ENCODE results near the gene CCDC102A.

DNA sequence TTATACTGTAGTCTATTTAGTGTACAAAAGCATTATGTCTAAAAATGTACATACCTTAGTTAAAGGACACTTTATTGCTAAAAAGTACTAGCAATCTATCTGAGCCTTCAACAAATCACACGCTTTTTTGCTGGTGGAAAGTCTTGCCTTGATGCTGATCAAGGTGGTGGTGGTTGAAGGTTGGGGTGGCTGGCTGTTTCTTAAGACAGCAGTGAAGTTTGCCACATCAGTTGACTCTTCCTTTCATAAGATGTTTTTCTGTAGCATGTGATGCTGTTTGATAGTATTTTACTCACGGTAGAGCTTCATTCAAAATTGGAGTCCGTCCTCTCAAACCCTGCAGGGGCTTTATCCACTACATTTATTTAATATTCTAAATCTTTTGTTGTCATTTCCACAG is 14.7 kb upstream of the CCDC102A start:
- TF ChIP-seq, protein P1, sequence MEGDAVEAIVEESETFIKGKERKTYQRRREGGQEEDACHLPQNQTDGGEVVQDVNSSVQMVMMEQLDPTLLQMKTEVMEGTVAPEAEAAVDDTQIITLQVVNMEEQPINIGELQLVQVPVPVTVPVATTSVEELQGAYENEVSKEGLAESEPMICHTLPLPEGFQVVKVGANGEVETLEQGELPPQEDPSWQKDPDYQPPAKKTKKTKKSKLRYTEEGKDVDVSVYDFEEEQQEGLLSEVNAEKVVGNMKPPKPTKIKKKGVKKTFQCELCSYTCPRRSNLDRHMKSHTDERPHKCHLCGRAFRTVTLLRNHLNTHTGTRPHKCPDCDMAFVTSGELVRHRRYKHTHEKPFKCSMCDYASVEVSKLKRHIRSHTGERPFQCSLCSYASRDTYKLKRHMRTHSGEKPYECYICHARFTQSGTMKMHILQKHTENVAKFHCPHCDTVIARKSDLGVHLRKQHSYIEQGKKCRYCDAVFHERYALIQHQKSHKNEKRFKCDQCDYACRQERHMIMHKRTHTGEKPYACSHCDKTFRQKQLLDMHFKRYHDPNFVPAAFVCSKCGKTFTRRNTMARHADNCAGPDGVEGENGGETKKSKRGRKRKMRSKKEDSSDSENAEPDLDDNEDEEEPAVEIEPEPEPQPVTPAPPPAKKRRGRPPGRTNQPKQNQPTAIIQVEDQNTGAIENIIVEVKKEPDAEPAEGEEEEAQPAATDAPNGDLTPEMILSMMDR (IDR thresholded peaks at IDR 0.05): no peak
- no peak for TF ChIP-seq POLR2A (IDR thresholded peaks at IDR 0.05)
